Left renal cortex interstitium (tissue), 4 donors: Measurements from ENCODE around the gene EMC6. TPM values are rescaled to one million over a fixed set of nuclear protein-coding genes. Genes with fewer than 3 reads are reported as not detected.
A peak's percentile ranks its signal among the peaks of the same experiment; 100 is the strongest.

ENCODE experiments used
- DNase-seq, 4 donors: peaks; one replicate each; pipeline ENCODE4 v3.0.0-alpha.2; 2013; ENCODE audit warnings: low read depth in 4 of 4, low spot score in 2 of 4, missing footprints in 1 of 4
- polyA plus RNA-seq, 4 donors: library from polyadenylated mRNA; unstranded; fragments of 120-200 nt; gene quantifications; one replicate each; pipeline ENCODE4 v1.2.1, GENCODE V29; 2013; ENCODE audit not compliant: insufficient read length in 4 of 4

EMC6 gene
- 10 to 100 TPM; 24.3 to 42.5 (median 33.2) TPM for polyA plus RNA-seq

DNA sequence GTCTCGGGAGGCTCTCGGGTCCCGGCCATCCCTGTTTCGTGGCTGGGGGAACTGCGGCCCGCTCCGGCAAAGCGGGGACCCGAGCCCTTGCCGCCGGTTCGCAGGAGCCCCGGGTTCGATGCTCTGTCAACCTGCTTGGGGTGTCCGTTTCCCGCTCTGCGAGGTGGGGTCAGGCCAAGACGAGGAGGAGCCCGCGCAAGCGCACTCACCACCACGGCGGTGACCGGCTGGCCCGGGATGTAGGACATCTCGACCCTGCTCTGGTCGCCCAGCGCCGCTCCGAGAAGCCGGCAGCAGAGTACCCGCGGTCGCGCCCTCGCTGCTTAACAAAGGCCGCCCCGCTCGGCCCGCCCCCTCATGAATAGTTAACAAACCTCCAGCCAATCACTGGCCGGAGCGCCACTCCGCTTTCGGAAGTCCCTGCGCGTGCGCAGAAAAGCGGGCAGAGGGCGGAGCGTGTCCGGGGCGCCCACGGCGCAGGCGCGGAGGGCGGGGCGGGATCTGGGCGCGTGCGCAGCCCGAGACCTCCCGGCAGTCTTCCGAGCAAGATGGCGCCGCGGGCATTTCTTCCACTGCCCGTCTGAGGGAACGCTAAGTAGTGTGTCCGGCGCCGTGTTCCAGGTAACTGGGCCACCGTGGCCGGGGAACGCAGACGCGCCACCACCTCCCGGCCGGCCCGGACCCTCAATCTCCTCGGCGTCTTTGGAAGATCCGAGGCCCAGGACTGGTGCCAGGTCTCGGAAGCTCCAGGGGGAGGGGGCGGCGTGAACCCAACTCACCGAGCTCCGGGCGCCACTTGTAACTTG lies at the start of gene EMC6, which contains the start of gene TAX1BP3:
Gene EMC6 (plus strand): TSS at position 534 of the 806 bp plus-strand sequence. CDS start 335 bp downstream, outside the sequence.
Gene TAX1BP3 (minus strand): TSS at position 300 of the 806 bp plus-strand sequence. CDS start 52 bp downstream, at position 248.
- peak; percentile 91 to 97 (median 96) for DNase-seq

DNA sequence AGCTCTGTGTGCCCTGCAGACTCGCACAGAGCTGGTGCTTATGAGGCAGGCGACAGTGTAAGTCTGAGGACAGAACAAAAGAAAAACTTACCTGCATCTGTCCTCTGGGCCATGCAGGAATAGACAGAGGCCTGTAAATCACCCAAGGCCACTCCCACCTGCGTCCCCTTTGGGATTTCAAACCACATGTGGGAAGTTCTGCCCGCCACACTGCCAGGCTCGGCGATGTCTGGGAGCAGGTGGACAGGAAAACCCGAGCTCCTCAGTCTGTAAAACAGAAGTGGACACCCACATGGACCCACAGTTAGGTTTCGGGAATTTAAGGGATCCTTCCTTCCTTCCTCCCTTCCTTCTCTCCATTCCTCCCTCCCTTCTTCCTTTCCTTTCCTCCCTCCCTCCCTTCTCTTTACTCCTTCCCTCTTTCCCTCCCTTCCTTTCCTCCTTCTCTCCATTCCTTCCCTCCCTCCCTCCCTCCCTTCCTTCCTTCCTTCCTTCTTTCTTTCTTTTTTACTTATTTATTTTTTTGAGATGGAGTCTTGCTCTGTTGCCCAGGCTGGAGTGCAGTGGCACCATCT lies 47.4 kb upstream of the EMC6 start:
- no peak for DNase-seq

DNA sequence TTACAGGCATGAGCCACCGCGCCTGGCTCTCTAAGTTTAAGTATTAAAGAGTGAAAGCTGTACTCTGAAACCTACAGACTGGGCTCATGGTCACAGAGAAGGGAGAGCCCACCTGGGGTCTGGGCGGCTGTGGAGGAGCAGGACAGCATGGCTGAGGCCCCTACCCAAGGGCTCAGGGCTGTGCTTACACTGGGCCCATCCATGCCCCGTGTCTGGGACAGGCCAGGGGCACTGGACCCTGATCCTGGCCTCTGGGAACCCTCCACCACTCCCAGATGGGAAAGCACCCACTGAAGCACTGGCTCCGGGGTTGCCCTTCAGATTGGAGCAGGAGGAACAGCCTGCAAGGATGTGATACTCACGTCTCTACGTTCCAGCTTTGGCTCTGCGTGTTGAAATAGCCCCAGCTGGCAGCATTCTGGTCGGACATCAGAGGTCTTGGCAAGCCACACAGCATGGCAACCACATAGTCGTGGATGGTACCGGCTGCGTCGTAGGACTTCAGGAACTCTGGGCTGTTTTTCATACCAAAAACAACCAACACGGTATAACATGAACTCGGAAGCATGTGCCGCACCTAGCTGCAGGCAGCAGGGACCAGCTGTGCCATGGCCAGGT lies 45.5 kb upstream of the EMC6 start:
- no peak for DNase-seq

DNA sequence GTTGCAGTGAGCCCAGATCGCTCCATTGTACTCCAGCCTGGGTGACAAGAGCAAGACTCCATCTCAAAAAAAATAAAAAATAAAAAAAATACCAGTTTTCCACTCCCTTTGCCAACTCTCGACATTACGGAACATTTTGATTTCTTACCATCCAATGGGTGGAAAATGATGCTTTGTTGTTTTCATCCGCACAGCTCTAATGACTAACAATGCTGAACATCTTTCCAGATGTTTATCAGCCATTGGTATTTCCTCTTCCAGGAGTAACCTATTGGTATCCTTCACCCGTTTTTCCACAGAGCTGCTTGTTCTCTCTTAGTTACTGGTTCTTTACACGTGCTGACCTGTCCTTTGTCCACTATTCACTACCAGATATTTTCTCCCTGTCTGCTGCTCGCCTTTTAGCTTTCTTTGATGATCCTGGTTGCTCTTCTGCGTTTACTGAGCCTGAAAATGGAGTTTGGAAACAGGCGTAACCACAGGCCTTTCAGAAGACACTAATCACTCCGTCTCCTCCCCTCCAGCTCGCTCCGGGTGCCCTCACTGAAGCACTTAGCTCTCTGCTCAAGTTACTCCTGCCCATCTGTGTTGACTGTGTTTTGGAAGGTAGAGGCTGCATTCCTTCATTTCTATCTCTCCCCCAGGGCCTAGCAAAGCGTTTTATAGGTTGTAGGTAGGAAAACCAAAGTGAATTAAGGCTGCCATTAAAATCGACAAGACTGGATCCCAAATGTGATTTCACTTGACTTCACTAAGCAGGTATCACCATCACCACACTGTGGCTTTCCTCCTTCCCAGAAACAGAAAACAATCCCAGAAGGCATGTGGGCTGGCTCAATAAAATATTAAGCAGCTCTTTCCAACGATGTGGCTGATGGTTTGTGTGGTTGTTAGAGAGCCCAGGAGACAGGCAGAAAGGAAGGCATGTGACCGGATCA lies 41.5 kb upstream of the EMC6 start:
- DNase-seq = no peak

DNA sequence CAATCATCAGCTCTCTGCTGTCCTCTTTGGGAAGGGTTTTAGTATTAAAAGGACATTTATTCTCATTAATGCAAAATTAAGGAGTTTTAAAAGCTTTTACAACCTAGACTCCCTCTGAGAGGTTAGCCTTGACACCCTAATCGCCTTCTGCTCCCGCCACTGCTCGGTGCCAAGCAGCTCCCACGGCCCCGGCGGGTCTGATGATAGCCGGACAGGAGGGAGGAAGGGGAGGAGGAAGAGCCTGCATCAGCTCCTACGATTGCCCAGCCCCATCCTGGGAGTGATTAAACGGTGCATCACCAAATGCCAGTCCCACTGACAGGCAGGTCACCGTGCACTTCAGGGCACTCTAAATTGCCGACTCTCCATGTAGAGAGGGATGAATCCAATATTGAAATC lies 40.8 kb upstream of the EMC6 start:
- DNase-seq = no peak

DNA sequence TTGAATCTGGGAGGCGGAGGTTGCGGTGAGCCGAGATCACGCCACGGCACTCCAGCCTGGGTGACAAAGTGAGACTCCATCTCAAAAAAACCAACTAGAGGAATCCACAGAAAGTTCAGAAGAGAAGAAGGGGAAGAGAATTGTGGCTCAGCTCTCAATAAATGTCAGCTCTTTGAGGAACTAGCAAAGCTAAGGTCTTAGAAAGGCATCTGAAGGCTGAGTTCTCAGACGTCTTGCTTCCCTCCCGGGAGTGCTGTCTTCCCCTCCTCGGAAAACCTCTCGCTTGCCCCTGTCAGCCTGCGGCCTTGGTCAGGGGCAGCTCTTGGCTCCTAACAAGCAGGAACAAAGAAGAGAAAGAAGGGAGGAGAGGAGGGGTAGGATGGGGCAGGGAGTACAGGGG lies 37.8 kb upstream of the EMC6 start:
- no peak for DNase-seq

DNA sequence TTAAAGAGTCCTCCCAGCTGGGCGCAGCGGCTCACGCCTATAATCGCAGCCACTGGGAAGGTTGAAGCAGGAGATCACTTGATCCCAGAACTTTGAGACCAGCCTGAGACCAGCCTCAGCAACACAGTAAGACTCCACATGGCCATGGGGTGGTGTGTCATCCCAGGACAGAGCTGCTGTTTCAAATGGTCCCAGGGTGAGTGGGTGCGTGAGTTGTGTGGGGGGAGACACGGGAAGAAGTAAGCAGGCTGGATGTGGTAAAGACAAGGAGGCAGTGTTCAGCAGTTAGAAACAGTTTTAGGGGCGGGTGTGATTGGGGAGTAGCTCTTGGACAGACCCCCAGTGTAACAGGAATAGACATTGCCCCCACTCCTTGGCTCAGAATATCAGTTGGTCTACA lies 36.3 kb upstream of the EMC6 start:
- DNase-seq = no peak

DNA sequence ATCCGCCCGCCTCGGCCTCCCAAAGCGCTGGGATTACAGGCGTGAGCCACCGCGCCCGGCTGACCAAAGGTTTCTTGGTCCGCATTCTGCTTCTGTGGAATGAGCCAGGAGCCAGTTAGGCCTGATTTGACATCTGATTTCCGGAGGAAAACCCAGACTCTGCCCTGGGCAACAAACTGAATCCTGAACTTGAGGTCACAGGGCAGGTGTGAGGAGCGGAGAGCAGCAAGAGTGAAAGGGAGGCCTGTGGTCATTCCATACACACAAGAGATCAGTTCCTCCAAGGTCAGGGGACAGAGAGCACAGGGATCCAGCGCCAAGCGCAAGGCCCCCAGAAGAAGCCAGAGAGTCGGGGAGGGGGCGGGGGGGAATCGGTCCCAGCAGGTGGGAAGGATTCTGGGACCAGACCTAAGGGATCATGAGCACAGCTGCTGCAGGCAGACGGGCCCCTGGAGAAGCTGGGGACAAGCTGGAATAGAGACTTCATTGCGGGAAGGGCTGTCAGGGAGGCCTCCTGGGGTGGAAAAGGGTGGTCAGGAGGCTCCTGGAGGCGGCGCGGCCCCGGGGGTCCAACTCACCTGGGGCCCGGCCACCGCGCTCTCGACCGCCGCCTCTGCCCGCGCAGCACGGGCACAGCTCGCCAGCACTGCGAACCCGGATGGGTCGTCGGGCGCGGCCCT lies 33.0 kb upstream of the EMC6 start:
- peak in 2 of 4 donors; percentile 13 to 17 for DNase-seq

DNA sequence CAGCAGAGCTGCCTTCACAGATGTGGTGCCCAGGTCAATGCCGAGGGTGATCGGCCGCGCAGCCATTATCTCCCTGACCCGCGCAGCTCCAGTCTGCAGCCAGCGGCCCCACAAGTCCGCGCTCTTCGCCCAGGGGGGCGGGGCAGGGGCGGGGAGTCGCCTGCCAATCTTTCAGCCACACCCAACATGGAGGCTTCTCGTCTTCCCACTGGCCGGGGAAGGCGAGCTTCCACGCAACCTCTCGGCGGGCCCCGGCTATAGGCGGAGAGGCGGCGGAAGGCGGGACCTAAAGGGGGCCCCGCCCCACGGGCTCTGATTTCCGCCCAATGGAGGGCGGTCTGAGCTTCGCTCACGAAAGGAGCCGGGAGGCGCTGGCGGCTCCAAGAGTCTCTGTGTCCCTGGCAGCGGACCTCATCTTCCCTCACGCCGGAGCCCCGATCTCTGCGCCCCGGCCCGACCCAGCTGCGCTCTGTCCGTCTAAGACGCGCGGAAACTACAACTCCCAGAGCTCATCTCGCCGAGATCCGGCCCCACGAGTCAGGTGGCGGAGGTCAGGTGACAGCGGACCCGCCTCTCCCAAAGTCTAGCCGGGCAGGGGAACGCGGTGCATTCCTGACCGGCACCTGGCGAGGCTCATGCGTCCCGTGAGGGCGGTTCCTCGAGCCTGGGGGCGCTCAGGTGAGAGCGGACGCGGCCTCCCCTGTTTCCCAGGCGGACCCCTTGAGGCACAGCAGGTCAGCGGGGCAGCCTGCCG lies 32.3 kb upstream of the EMC6 start, which contains the start of the genes CTNS and SHPK:
Gene CTNS (plus strand): TSS at position 607 of the 754 bp plus-strand sequence. CDS start 3,447 bp downstream, outside the sequence.
Gene SHPK (minus strand): TSS at position 97 of the 754 bp plus-strand sequence. CDS start 31 bp downstream, at position 66.
- peak; percentile 87 to 93 (median 90) for DNase-seq

DNA sequence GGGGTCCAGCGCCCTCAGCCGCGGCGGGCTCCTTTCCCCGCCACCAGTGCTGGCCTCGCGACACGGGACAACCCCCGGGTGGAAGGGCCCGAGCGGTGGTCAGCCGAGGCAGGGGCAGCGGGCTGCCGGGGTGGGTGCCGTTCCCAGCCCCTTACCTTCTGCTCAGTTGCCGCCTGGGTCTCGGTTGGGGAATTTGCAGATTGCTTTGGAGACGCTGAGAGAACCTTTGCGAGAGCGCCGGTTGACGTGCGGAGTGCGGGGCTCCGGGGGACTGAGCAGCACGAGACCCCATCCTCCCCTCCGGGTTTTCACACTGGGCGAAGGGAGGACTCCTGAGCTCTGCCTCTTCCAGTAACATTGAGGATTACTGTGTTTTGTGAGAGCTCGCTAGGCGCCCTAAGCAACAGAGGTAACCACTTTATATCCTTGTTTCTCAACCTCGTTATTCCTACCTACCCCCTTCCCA lies 31.7 kb upstream of the EMC6 start:
- DNase-seq = no peak

DNA sequence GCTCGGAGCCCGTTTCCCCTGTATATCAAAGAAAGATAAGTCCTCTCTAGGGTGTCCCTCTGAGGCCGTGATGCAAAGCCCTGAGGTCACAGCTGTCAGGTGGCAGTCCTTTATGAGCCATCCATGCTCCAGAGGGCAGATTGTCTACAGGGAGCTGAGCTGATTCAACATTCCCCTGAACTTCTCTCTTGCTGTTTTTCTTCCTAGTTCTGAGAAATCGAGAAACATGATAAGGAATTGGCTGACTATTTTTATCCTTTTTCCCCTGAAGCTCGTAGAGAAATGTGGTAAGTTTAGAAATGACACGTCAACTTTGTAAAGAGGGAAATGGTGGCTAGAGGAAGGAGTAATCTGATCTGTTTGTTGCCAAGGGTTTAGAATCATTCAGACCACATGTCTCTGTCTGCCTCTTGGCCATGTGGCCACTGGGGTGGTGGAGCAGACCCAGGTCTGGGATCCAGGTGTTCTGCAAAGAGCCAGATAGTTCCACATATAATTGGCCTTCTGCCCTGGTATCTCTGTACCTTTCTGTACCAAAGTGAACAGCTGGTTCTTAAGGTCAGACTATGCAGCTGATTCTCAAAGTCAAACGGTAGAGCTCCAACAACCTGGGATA lies 28.5 kb upstream of the EMC6 start:
- DNase-seq = no peak

DNA sequence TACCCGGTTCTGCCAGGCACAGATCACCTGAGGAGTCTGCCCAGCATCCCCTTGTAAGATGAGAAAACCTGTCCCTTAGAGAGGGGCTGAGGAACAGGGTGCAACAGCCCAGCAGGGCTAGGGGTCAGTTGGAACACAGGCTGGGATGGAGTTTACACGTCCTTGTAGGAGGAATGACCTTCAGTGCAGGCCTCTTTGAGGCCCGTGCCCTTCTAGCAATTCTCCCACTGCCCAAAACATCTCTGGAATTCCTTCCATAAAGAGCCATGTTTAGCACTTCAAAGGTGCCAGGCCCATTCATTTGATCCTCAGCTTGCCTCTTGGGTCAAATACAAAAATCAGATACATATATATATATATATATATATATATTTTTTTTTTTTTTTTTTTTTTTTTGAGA lies 27.6 kb upstream of the EMC6 start:
- no peak for DNase-seq

DNA sequence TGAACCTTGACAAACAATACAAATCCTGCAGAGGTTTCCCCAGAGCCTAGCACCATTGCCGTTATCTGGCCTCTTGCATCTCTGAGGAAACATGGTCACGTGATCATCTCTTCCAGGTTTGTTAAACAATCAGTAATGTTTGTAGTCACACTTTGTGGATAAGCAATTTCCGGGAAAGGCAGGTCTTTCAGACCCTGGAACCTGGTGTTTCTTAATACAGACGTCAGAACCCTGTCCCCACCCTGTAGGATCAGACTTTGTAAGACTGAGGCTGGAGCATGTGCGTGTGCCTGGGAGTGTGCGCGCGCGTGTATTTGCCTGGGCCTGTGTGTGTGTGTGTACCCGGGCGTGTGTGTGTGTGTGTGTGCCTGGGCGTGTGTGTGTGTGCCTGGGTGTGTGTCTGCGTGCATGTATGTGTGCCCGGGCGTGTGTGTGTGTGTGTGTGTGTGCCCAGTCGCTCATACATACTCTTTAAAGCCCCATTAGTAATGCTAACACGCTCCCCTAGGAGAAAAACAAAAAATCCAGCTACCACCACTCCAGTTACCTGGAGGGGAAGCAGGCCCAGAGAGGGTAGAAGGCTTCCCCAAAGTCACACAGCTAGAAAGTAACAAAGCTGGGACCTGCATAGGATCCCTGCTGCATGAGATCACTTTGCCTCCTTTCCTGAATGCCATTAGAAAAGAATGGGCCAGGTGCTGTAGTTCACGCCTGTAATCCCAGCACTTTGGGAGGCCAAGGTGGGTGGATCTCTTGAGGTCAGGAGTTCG lies 26.7 kb upstream of the EMC6 start:
- DNase-seq = no peak

DNA sequence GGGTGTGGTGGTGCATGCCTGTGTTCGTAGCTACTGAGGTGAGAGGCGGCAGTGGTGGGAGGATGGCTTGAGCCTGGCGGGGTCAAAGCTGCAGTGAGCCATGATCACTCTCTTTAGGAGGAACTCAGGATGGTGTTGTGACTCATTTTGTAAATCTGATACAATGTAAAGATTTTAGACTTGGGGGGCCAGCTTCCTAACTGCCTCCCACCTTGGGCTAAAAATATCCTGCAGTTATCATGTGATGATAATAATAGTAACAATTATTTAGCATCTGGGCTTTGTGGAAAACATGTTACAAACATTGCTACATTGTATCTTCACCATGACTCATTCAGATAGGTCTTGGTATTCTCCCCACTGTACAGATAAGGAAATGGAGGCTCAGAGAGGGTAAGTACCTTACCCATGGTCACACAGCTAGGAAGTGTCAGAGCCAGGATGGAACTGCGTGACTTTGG lies 24.7 kb upstream of the EMC6 start:
- no peak for DNase-seq

DNA sequence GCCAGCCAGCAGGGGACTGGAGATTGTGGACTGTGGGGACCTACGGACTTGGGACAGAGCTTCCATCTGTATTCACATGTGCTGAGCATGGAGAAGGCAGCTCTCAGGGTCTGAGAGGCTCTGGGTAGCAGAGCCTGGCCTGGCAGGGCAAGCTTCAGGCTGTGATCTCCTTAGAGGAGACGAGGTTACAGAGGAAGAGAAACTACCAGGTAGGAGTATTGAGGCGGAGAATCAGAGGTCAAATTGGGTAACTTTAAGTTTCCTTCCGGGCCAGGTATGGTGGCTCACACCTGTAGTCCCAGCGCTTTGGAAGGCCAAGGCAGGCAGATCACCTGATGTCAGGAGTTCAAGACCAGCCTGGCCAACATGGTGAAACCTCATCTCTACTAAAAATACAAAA lies 23.3 kb upstream of the EMC6 start:
- no peak for DNase-seq

DNA sequence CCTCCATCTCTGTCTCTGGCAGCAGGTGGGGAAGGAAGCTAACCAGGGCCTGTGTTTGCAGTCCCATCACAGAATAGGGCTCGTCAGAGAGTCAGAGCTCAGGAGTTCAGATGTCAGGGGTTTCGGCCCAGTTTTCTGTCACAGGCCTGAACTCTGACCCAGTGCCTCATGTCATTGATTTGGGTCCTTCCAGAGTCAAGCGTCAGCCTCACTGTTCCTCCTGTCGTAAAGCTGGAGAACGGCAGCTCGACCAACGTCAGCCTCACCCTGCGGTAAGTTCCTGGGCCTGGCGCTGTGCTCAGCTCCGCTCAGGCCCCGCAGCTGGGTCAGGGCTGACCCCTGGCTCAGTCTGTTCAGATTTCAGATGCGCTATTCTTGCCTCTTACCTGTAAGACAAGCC lies 21.4 kb upstream of the EMC6 start:
- no peak for DNase-seq

DNA sequence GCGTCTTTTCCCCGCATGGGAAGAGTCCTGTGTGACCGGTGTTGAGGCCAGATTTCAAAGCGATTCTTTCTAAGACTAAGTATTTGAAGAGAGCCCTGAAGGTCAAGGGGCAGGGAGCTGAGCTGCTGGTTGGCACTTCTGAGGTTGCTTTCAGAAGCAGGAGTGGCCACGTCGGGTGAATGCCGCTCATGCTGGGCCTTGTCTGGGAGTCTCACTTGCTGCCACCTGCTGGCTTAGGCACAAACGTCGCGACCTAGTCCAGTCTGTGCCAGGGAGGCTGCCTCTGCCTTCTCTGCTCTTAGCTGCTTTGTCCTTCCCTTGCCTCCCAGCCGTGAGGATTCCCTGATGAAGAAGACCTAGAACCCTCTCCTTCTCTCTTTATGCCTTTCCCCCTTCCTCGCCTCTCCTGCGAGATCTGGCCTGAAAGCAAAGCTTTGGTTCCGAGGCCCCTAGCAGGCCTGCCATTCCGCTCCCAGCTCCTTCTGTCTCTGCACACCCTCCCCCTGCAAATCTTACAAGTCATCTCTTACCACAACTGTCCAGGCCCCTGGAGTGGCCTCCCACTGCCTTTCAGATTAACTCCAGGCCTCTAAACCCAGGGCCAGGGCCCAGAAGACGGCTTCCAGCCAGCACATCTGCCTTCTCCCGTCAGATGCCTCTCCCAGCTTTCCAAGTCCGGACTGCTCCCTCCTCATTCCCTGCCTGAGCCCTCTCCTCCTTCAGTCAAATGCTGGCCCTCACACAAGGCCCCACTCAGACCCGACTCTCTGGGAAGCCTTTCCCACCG lies 20.6 kb upstream of the EMC6 start:
- no peak for DNase-seq
